Measurements from ENCODE around the gene AKAP8L. TPM values are rescaled to one million over a fixed set of nuclear protein-coding genes. Genes with fewer than 3 reads are reported as not detected.
"Not testable (repeated sequence)": the region's sequence is repeated elsewhere in the genome, so short reads cannot be mapped to it uniquely, and the experiment has no call there.

Gene AKAP8L
- polyA plus RNA-seq, 4 donors = 40.4 to 134 (median 80.9) TPM

DNA sequence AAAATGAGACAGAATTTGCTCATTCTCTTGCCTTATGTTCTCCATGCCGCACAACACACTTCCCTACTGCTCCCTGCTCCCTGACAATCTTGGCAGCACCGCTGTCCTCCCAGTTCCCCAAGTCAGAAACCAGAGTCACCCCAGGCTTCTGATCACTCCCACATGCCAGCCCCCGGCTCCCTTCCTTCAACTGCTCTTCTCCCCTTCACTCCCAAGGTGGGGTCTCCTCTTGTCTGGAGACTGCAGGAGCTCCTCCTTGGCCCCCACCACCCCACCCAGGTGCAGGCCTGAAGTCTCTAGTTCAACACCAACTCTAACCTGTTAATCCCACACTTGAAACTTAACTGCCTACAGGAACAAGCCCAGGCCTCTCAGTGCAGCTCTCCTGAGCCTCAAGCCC, 22.4 kb downstream of the AKAP8L start:
- no peaks in the 10 kb centered on the region for H3K9me3 ChIP-seq (ENCODE audit: control insufficient read depth in 2 of 2, insufficient read depth in 1 of 2, low read depth in 1 of 2, low read length in 1 of 2)
- no peak overlapping the region for H3K27ac ChIP-seq (ENCODE audit: low read depth in 1 of 3, low read length in 2 of 3)
- DNase-seq (no peak), FAIRE-seq (no peak)
- H3K4me3 ChIP-seq (ENCODE audit: low read depth in 1 of 3, low read length in 3 of 3) = no peak overlapping the region
- no peaks in the 10 kb centered on the region for H3K4me1 ChIP-seq (ENCODE audit: control insufficient read depth in 3 of 3, insufficient read depth in 2 of 3, low read depth in 1 of 3, low read length in 2 of 3)
- WGBS, 3 donors = 96 to 100% (median 97%) methylated on average over 3 of the region's 3 CpGs
- H3K27me3 ChIP-seq (ENCODE audit: control insufficient read depth in 3 of 3, insufficient read depth in 3 of 3, low read length in 3 of 3) = no peaks in the 10 kb centered on the region
- peaks cover 18 to 74% (median 27%) of the 10 kb centered on the region in 3 donors for H3K36me3 ChIP-seq (ENCODE audit: control insufficient read depth in 3 of 3, insufficient read depth in 2 of 3, low read depth in 1 of 3, low read length in 3 of 3)

GRCh38 chr19:15395251-15395650, 23.5 kb downstream of the AKAP8L start:
- not testable (repeated sequence) for H3K4me3 ChIP-seq (ENCODE audit: low read depth in 1 of 3, low read length in 3 of 3); H3K9me3 ChIP-seq (ENCODE audit: control insufficient read depth in 2 of 2, insufficient read depth in 1 of 2, low read depth in 1 of 2, low read length in 1 of 2); H3K27me3 ChIP-seq (ENCODE audit: control insufficient read depth in 3 of 3, insufficient read depth in 3 of 3, low read length in 3 of 3); H3K4me1 ChIP-seq (ENCODE audit: control insufficient read depth in 3 of 3, insufficient read depth in 2 of 3, low read depth in 1 of 3, low read length in 2 of 3); H3K27ac ChIP-seq (ENCODE audit: low read depth in 1 of 3, low read length in 2 of 3); DNase-seq; FAIRE-seq
- H3K36me3 ChIP-seq (ENCODE audit: control insufficient read depth in 3 of 3, insufficient read depth in 2 of 3, low read depth in 1 of 3, low read length in 3 of 3) = peaks cover 18 to 63% (median 25%) of the 10 kb centered on the region in 3 donors
- 93 to 96% (median 94%) methylated on average over 17 of the region's 17 CpGs for WGBS, 3 donors

- WGBS, 3 donors = 86 to 94% (median 90%) methylated on average over 5 of the region's 5 CpGs
- H3K36me3 ChIP-seq (ENCODE audit: control insufficient read depth in 3 of 3, insufficient read depth in 2 of 3, low read depth in 1 of 3, low read length in 3 of 3) = peaks cover 18 to 63% (median 24%) of the 10 kb centered on the region in 3 donors
- FAIRE-seq (no peak), DNase-seq (no peak)
- H3K9me3 ChIP-seq (ENCODE audit: control insufficient read depth in 2 of 2, insufficient read depth in 1 of 2, low read depth in 1 of 2, low read length in 1 of 2) = no peaks in the 10 kb centered on the region
- H3K4me3 ChIP-seq (ENCODE audit: low read depth in 1 of 3, low read length in 3 of 3) = no peak overlapping the region
- no peaks in the 10 kb centered on the region for H3K4me1 ChIP-seq (ENCODE audit: control insufficient read depth in 3 of 3, insufficient read depth in 2 of 3, low read depth in 1 of 3, low read length in 2 of 3)
- H3K27me3 ChIP-seq (ENCODE audit: control insufficient read depth in 3 of 3, insufficient read depth in 3 of 3, low read length in 3 of 3) = no peaks in the 10 kb centered on the region
- H3K27ac ChIP-seq (ENCODE audit: low read depth in 1 of 3, low read length in 2 of 3) = no peak overlapping the region
Measured at GRCh38 chr19:15394426-15394825, 24.4 kb downstream of the AKAP8L start.

DNA sequence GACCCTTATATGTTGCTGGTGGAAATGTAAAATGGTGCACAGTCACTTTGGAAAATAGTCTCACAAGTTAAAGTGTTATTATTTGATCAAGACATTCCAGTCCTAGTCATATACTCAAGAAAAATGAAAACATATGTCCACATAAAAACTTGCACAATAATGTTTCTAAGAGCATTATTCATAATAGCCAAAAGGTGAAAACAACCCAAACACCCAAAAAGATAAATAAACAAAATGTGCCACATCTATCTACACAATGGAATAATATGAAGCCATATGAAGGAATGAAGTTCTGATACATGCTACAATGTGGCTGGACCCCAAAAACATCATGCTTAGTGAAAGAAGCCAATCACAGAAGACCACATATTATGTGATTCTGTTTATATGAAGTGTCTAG, 24.8 kb downstream of the AKAP8L start:
- Histone ChIP-seq H3K27ac (ENCODE audit: low read depth in 1 of 3, low read length in 2 of 3) (no peak overlapping the region), H3K9me3 (ENCODE audit: control insufficient read depth in 2 of 2, insufficient read depth in 1 of 2, low read depth in 1 of 2, low read length in 1 of 2) (no peaks in the 10 kb centered on the region), H3K4me1 (ENCODE audit: control insufficient read depth in 3 of 3, insufficient read depth in 2 of 3, low read depth in 1 of 3, low read length in 2 of 3) (no peaks in the 10 kb centered on the region), H3K36me3 (ENCODE audit: control insufficient read depth in 3 of 3, insufficient read depth in 2 of 3, low read depth in 1 of 3, low read length in 3 of 3) (peaks cover 14 to 58% (median 22%) of the 10 kb centered on the region in 3 donors), H3K27me3 (ENCODE audit: control insufficient read depth in 3 of 3, insufficient read depth in 3 of 3, low read length in 3 of 3) (no peaks in the 10 kb centered on the region), H3K4me3 (ENCODE audit: low read depth in 1 of 3, low read length in 3 of 3) (no peak overlapping the region)
- DNase-seq (no peak), FAIRE-seq (no peak)

DNA sequence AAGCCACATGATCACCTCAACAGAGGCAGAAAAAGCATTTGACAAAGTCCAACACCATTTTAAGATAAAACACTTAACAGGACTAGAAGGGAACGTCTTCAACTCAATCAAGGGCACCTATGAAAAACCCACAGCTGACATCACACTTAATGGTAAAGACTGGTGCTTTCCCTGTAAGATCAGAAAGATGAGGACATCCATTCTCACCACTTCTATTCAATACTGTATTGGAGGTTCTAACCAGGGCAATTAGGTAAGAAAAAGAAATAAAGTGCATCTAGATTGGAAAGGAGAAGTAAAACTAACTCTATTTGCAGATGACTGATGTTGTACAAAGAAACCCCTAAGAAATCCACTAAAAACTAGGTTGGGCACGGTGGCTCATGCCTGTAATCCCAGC, 28.0 kb downstream of the AKAP8L start:
- Histone ChIP-seq H3K27me3 (ENCODE audit: control insufficient read depth in 3 of 3, insufficient read depth in 3 of 3, low read length in 3 of 3) (no peaks in the 10 kb centered on the region), H3K27ac (ENCODE audit: low read depth in 1 of 3, low read length in 2 of 3) (no peak overlapping the region), H3K4me1 (ENCODE audit: control insufficient read depth in 3 of 3, insufficient read depth in 2 of 3, low read depth in 1 of 3, low read length in 2 of 3) (no peaks in the 10 kb centered on the region), H3K4me3 (ENCODE audit: low read depth in 1 of 3, low read length in 3 of 3) (no peak overlapping the region), H3K36me3 (ENCODE audit: control insufficient read depth in 3 of 3, insufficient read depth in 2 of 3, low read depth in 1 of 3, low read length in 3 of 3) (peaks cover 4 to 32% (median 5%) of the 10 kb centered on the region in 3 donors), H3K9me3 (ENCODE audit: control insufficient read depth in 2 of 2, insufficient read depth in 1 of 2, low read depth in 1 of 2, low read length in 1 of 2) (no peaks in the 10 kb centered on the region)
- WGBS, 3 donors = 76 to 86% (median 77%) methylated on average over 2 of the region's 2 CpGs
- no peak for FAIRE-seq
- DNase-seq = no peak

DNA sequence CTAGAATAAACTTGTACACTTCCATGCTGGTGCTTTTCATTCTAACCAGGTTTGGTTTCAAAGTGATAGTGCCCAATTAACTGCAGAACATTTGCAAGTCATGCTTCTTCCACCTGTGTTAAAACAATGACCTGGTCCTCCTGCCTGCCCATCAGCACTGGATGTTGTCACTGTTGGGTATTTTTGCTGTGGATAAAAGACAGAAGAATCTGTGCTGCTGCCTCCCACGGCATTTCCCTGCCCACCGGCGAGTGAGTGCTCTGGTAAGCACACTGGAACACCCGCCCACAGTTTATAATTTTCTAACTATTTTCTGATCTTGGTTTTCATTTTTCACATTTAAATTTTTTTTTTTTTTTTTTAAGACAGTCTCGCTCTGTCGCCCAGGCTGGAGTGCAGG, 36.9 kb downstream of the AKAP8L start:
- 84 to 98% (median 94%) methylated on average over 6 of the region's 6 CpGs for WGBS, 3 donors
- Histone ChIP-seq H3K27me3 (ENCODE audit: control insufficient read depth in 3 of 3, insufficient read depth in 3 of 3, low read length in 3 of 3) (no peaks in the 10 kb centered on the region), H3K9me3 (ENCODE audit: control insufficient read depth in 2 of 2, insufficient read depth in 1 of 2, low read depth in 1 of 2, low read length in 1 of 2) (no peaks in the 10 kb centered on the region), H3K36me3 (ENCODE audit: control insufficient read depth in 3 of 3, insufficient read depth in 2 of 3, low read depth in 1 of 3, low read length in 3 of 3) (peaks cover under 1 to 14% (median 2%) of the 10 kb centered on the region in 3 donors), H3K4me1 (ENCODE audit: control insufficient read depth in 3 of 3, insufficient read depth in 2 of 3, low read depth in 1 of 3, low read length in 2 of 3) (peaks cover 0 to 5% (median 0%) of the 10 kb centered on the region in 3 donors), H3K4me3 (ENCODE audit: low read depth in 1 of 3, low read length in 3 of 3) (no peak overlapping the region), H3K27ac (ENCODE audit: low read depth in 1 of 3, low read length in 2 of 3) (no peak overlapping the region)
- no peak for FAIRE-seq
- no peak for DNase-seq

- Histone ChIP-seq H3K4me3 (ENCODE audit: low read depth in 1 of 3, low read length in 3 of 3) (no peak overlapping the region), H3K36me3 (ENCODE audit: control insufficient read depth in 3 of 3, insufficient read depth in 2 of 3, low read depth in 1 of 3, low read length in 3 of 3) (peaks cover 0 to 14% (median 2%) of the 10 kb centered on the region in 3 donors), H3K4me1 (ENCODE audit: control insufficient read depth in 3 of 3, insufficient read depth in 2 of 3, low read depth in 1 of 3, low read length in 2 of 3) (peaks cover 0 to 10% (median 2%) of the 10 kb centered on the region in 3 donors), H3K27ac (ENCODE audit: low read depth in 1 of 3, low read length in 2 of 3) (no peak overlapping the region), H3K9me3 (ENCODE audit: control insufficient read depth in 2 of 2, insufficient read depth in 1 of 2, low read depth in 1 of 2, low read length in 1 of 2) (no peaks in the 10 kb centered on the region), H3K27me3 (ENCODE audit: control insufficient read depth in 3 of 3, insufficient read depth in 3 of 3, low read length in 3 of 3) (no peaks in the 10 kb centered on the region)
- 72 to 87% (median 78%) methylated on average over 2 of the region's 2 CpGs for whole genome bisulfite sequencing, 3 donors
- DNase-seq (no peak), FAIRE-seq (no peak)
Measured at GRCh38 chr19:15381429-15381828, 37.4 kb downstream of the AKAP8L start.

- Histone ChIP-seq H3K9me3 (ENCODE audit: control insufficient read depth in 2 of 2, insufficient read depth in 1 of 2, low read depth in 1 of 2, low read length in 1 of 2) (no peaks in the 10 kb centered on the region), H3K27ac (ENCODE audit: low read depth in 1 of 3, low read length in 2 of 3) (peak overlapping the region; percentile 72 to 87 (median 79)), H3K4me3 (ENCODE audit: low read depth in 1 of 3, low read length in 3 of 3) (peak overlapping the region; percentile 52 to 80 (median 70)), H3K27me3 (ENCODE audit: control insufficient read depth in 3 of 3, insufficient read depth in 3 of 3, low read length in 3 of 3) (no peaks in the 10 kb centered on the region), H3K36me3 (ENCODE audit: control insufficient read depth in 3 of 3, insufficient read depth in 2 of 3, low read depth in 1 of 3, low read length in 3 of 3) (peaks cover 0 to 17% (median 2%) of the 10 kb centered on the region in 3 donors), H3K4me1 (ENCODE audit: control insufficient read depth in 3 of 3, insufficient read depth in 2 of 3, low read depth in 1 of 3, low read length in 2 of 3) (peaks cover 0 to 10% (median 2%) of the 10 kb centered on the region in 3 donors)
- 1 to 2% (median 1%) methylated on average over 48 to 56 of the region's 56 CpGs for WGBS, 3 donors
- DNase-seq (peak in 1 of 2 donors; percentile 71), FAIRE-seq (no peak)
Measured at GRCh38 chr19:15379999-15380647, 38.7 kb downstream of the AKAP8L start.
